NOMO-1 treated with dmso at 0.1 percent for 144 hours (cell line): Measurements from ENCODE around the gene HHLA2.

Experiments used
- DNase-seq: peaks from one replicate; lab custom pipeline; 2025; ENCODE audit not compliant: unreplicated experiment; lab: John Stamatoyannopoulos, UW

Gene HHLA2

GRCh38 chr3:108414007-108414406 is 117.7 kb downstream of the HHLA2 start:
- DNase-seq: no peak

- DNase-seq: no peak
Measured at GRCh38 chr3:108415661-108416060, 119.3 kb downstream of the HHLA2 start.

- DNase-seq: no peak
Measured at GRCh38 chr3:108416111-108416869, 119.9 kb downstream of the HHLA2 start.

- DNase-seq: no peak
Measured at GRCh38 chr3:108420926-108421325, 124.6 kb downstream of the HHLA2 start.
